ENCODE results near the gene AFG1L.

- TF ChIP-seq POLR2A (IDR thresholded peaks at IDR 0.05; ENCODE audit: low read depth, low read length) (no peak), POLR2AphosphoS5 (IDR thresholded peaks at IDR 0.05; ENCODE audit: low read depth, low read length) (no peak), PAX5 (IDR thresholded peaks at IDR 0.05; ENCODE audit: insufficient read depth, low read length, severe bottlenecking) (no peak), POU2F2 (IDR thresholded peaks at IDR 0.05; ENCODE audit: low read depth, low read length) (no peak), TAF1 (IDR thresholded peaks at IDR 0.05; ENCODE audit: low read depth, low read length) (no peak)
Measured at GRCh38 chr6:108559884-108560462, 265.1 kb downstream of the AFG1L start.

All from GM12891 (cell line).